HEK293 (cell line): ENCODE results near the gene SPNS2.

Experiments used
- EGR2 ChIP-seq: fragments of 450-650 bp; formaldehyde crosslinking; IDR thresholded peaks from 2 replicates; pipeline ENCODE4 v1.5.1; 2016; ENCODE audit warnings: low read depth, missing biosample characterization, missing genetic modification characterization
- ELK4 ChIP-seq: IDR thresholded peaks from 2 replicates; pipeline ENCODE4 v1.6.1; 2011; ENCODE audit warnings: mild to moderate bottlenecking, low read depth, low read length, borderline replicate concordance
- REPIN1 ChIP-seq: fragments of 450-650 bp; formaldehyde crosslinking; IDR thresholded peaks from 2 replicates; pipeline ENCODE4 v1.5.1; 2017; ENCODE audit warnings: missing biosample characterization, missing genetic modification characterization, low read depth
- ZFHX2 ChIP-seq: fragments of 450-650 bp; formaldehyde crosslinking; conservative IDR thresholded peaks from 2 replicates; pipeline ENCODE4 v1.5.1; 2016; ENCODE audit warnings: missing biosample characterization, missing genetic modification characterization
- ZNF133 ChIP-seq: fragments of 450-650 bp; formaldehyde crosslinking; IDR thresholded peaks from 2 replicates; pipeline ENCODE4 v1.5.1; 2016; ENCODE audit warnings: missing biosample characterization, missing genetic modification characterization
- ZNF148 ChIP-seq: fragments of 450-650 bp; formaldehyde crosslinking; IDR thresholded peaks from 2 replicates; pipeline ENCODE4 v1.5.0; 2017; ENCODE audit warnings: missing biosample characterization, missing genetic modification characterization, borderline replicate concordance
- ZNF16 ChIP-seq: fragments of 450-650 bp; formaldehyde crosslinking; IDR thresholded peaks from 2 replicates; pipeline ENCODE4 v1.5.1; 2016; ENCODE audit warnings: low read depth, missing biosample characterization, missing genetic modification characterization
- ZNF248 ChIP-seq: fragments of 450-650 bp; formaldehyde crosslinking; IDR thresholded peaks from 2 replicates; pipeline ENCODE4 v1.5.1; 2017; ENCODE audit warnings: missing biosample characterization, missing genetic modification characterization
- ZNF302 ChIP-seq: fragments of 450-650 bp; formaldehyde crosslinking; IDR thresholded peaks from 2 replicates; pipeline ENCODE4 v1.5.1; 2016; ENCODE audit warnings: missing biosample characterization, missing genetic modification characterization, low read depth
- ZNF335 ChIP-seq: fragments of 450-650 bp; formaldehyde crosslinking; conservative IDR thresholded peaks from 2 replicates; pipeline ENCODE4 v1.5.1; 2016; ENCODE audit warnings: missing biosample characterization, missing genetic modification characterization
- ZNF530 ChIP-seq: fragments of 450-650 bp; formaldehyde crosslinking; IDR thresholded peaks from 2 replicates; pipeline ENCODE4 v1.5.1; 2016; ENCODE audit warnings: low read depth, missing biosample characterization, missing genetic modification characterization
- ZNF580 ChIP-seq: fragments of 450-650 bp; formaldehyde crosslinking; IDR thresholded peaks from 2 replicates; pipeline ENCODE4 v1.5.1; 2016; ENCODE audit warnings: missing biosample characterization, missing genetic modification characterization
- ZNF624 ChIP-seq: fragments of 450-650 bp; formaldehyde crosslinking; IDR thresholded peaks from 2 replicates; pipeline ENCODE4 v1.5.1; 2017; ENCODE audit warnings: missing biosample characterization, missing genetic modification characterization
- TF ChIP-seq, protein P1 (sequence below): fragments of 450-650 bp; formaldehyde crosslinking; IDR thresholded peaks from 2 replicates; pipeline ENCODE4 v1.5.1; 2016; ENCODE audit warnings: missing biosample characterization, missing genetic modification characterization
- TF ChIP-seq, protein P2 (sequence below): fragments of 450-650 bp; formaldehyde crosslinking; IDR thresholded peaks from 2 replicates; pipeline ENCODE4 v1.5.1; 2016; ENCODE audit warnings: missing biosample characterization, missing genetic modification characterization
- TF ChIP-seq, protein P3 (sequence below): fragments of 450-650 bp; formaldehyde crosslinking; conservative IDR thresholded peaks from 2 replicates; pipeline ENCODE4 v1.5.1; 2016; ENCODE audit warnings: low read depth, missing biosample characterization, missing genetic modification characterization
- TF ChIP-seq, protein P4 (sequence below): fragments of 450-650 bp; formaldehyde crosslinking; IDR thresholded peaks from 2 replicates; pipeline ENCODE4 v1.5.1; 2016; ENCODE audit warnings: missing biosample characterization, missing genetic modification characterization
- TF ChIP-seq, protein P5 (sequence below): fragments of 450-650 bp; formaldehyde crosslinking; IDR thresholded peaks from 2 replicates; pipeline ENCODE4 v1.5.1; 2016; ENCODE audit warnings: missing biosample characterization, missing genetic modification characterization

The SPNS2 gene

GRCh38 chr17:4584101-4584916, 85.6 kb downstream of the SPNS2 start, which contains the start of gene SMTNL2 (continued):
- TF ChIP-seq, protein P1, sequence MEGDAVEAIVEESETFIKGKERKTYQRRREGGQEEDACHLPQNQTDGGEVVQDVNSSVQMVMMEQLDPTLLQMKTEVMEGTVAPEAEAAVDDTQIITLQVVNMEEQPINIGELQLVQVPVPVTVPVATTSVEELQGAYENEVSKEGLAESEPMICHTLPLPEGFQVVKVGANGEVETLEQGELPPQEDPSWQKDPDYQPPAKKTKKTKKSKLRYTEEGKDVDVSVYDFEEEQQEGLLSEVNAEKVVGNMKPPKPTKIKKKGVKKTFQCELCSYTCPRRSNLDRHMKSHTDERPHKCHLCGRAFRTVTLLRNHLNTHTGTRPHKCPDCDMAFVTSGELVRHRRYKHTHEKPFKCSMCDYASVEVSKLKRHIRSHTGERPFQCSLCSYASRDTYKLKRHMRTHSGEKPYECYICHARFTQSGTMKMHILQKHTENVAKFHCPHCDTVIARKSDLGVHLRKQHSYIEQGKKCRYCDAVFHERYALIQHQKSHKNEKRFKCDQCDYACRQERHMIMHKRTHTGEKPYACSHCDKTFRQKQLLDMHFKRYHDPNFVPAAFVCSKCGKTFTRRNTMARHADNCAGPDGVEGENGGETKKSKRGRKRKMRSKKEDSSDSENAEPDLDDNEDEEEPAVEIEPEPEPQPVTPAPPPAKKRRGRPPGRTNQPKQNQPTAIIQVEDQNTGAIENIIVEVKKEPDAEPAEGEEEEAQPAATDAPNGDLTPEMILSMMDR (tag by site-specific recombination): no peak
- no peak for TF ChIP-seq ZNF624 (tag by site-specific recombination)
- TF ChIP-seq, protein P2, sequence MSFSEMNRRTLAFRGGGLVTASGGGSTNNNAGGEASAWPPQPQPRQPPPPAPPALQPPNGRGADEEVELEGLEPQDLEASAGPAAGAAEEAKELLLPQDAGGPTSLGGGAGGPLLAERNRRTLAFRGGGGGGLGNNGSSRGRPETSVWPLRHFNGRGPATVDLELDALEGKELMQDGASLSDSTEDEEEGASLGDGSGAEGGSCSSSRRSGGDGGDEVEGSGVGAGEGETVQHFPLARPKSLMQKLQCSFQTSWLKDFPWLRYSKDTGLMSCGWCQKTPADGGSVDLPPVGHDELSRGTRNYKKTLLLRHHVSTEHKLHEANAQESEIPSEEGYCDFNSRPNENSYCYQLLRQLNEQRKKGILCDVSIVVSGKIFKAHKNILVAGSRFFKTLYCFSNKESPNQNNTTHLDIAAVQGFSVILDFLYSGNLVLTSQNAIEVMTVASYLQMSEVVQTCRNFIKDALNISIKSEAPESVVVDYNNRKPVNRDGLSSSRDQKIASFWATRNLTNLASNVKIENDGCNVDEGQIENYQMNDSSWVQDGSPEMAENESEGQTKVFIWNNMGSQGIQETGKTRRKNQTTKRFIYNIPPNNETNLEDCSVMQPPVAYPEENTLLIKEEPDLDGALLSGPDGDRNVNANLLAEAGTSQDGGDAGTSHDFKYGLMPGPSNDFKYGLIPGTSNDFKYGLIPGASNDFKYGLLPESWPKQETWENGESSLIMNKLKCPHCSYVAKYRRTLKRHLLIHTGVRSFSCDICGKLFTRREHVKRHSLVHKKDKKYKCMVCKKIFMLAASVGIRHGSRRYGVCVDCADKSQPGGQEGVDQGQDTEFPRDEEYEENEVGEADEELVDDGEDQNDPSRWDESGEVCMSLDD (tag by site-specific recombination): peak; percentile 42; the same call in 1 of the 2 replicates
- peak; percentile 25; the same call in 1 of the 2 replicates for TF ChIP-seq EGR2
- no peak for TF ChIP-seq REPIN1 (tag by site-specific recombination)
- TF ChIP-seq, protein P3, sequence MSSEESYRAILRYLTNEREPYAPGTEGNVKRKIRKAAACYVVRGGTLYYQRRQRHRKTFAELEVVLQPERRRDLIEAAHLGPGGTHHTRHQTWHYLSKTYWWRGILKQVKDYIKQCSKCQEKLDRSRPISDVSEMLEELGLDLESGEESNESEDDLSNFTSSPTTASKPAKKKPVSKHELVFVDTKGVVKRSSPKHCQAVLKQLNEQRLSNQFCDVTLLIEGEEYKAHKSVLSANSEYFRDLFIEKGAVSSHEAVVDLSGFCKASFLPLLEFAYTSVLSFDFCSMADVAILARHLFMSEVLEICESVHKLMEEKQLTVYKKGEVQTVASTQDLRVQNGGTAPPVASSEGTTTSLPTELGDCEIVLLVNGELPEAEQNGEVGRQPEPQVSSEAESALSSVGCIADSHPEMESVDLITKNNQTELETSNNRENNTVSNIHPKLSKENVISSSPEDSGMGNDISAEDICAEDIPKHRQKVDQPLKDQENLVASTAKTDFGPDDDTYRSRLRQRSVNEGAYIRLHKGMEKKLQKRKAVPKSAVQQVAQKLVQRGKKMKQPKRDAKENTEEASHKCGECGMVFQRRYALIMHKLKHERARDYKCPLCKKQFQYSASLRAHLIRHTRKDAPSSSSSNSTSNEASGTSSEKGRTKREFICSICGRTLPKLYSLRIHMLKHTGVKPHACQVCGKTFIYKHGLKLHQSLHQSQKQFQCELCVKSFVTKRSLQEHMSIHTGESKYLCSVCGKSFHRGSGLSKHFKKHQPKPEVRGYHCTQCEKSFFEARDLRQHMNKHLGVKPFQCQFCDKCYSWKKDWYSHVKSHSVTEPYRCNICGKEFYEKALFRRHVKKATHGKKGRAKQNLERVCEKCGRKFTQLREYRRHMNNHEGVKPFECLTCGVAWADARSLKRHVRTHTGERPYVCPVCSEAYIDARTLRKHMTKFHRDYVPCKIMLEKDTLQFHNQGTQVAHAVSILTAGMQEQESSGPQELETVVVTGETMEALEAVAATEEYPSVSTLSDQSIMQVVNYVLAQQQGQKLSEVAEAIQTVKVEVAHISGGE (tag by site-specific recombination): no peak
- TF ChIP-seq ZNF302: no peak
- no peak for TF ChIP-seq ZNF133 (tag by site-specific recombination)
- TF ChIP-seq, protein P4, sequence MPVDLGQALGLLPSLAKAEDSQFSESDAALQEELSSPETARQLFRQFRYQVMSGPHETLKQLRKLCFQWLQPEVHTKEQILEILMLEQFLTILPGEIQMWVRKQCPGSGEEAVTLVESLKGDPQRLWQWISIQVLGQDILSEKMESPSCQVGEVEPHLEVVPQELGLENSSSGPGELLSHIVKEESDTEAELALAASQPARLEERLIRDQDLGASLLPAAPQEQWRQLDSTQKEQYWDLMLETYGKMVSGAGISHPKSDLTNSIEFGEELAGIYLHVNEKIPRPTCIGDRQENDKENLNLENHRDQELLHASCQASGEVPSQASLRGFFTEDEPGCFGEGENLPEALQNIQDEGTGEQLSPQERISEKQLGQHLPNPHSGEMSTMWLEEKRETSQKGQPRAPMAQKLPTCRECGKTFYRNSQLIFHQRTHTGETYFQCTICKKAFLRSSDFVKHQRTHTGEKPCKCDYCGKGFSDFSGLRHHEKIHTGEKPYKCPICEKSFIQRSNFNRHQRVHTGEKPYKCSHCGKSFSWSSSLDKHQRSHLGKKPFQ (tag by site-specific recombination): no peak
- TF ChIP-seq ZNF16 (tag by site-specific recombination): no peak
- TF ChIP-seq ELK4: no peak
- TF ChIP-seq ZNF248 (tag by site-specific recombination): no peak
- peak; percentile 66 for TF ChIP-seq ZFHX2
- no peak for TF ChIP-seq ZNF148
- no peak for TF ChIP-seq ZNF530 (tag by site-specific recombination)
- TF ChIP-seq, protein P5, sequence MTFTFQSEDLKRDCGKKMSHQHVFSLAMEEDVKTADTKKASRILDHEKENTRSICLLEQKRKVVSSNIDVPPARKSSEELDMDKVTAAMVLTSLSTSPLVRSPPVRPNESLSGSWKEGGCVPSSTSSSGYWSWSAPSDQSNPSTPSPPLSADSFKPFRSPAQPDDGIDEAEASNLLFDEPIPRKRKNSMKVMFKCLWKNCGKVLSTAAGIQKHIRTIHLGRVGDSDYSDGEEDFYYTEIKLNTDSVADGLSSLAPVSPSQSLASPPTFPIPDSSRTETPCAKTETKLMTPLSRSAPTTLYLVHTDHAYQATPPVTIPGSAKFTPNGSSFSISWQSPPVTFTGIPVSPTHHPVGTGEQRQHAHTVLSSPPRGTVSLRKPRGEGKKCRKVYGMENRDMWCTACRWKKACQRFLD (tag by site-specific recombination): no peak
- TF ChIP-seq ZNF580 (tag by site-specific recombination): no peak
- TF ChIP-seq ZNF335 (tag by site-specific recombination): peak; percentile 91
